CD4-positive, alpha-beta T cell treated with Interleukin-10 for 1 hour (primary cell): ENCODE measurements around the gene CHORDC1.
"Not testable (repeated sequence)": the region's sequence is repeated elsewhere in the genome, so short reads cannot be mapped to it uniquely, and the experiment has no call there.

ENCODE experiments used
- DNase-seq: peaks from one replicate; pipeline ENCODE4 v3.0.0-alpha.2; 2020

CHORDC1 gene

DNA sequence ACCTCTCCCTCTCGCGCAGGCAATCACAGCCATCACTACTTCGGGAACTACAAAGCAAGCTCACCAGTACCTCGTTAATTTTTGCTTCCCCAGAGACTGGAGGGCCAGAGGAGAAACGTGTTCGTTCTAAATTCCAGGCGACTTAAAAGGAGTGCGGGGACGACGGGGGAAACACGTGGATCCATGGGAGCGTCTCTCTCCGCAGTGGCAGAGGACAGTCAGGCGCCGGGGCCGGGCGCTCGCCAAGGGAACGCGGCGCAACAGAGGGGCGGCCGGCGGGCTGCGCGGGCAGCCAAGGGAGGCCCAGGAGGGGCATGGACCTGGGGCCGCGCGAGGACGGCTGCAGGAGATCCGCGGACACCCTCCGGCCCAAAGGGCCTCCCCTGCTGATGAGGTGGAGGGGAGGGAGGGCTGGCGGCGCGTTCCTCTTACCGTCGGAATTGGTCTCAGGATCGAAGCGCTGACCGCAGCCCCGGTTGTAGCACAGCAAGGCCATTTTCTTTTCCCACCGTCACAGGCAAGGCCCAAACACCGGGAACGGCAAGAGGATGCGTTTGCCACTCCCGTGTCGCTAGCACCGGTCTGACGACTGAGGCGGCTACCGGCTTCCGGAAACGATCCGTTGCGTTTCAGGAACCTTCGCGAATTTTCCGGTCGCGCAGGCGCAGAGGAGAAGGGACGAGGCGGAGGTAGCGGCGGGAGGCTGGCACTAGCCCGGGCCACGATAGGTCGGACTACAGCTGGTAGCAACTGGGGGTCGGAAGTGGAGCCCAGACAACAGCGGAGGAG is at the start of gene CHORDC1:
TSS of gene CHORDC1 (minus strand) at position 591 of the 789 bp plus-strand sequence. CDS start at position 496, 95 bp downstream.
- peak; percentile 95 for DNase-seq

DNA sequence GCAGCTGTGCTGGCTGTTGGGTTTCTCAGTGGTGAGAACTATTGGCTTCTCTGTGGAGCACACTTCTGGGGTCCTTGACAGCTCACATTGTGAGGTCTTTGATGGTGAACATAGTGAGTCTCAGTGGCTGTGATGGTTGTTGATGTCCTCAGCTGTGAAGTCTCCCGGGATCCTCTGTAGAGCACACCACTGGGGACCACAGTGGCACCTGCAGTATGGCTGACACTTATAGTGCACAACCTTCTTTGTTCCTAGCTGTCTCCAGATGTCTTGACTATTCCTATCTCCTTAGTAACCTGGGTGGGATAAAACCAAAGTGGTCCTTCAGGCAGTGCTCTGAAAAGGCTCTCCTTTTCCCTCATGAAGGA is 34.3 kb upstream of the CHORDC1 start:
- DNase-seq, result no peak

DNA sequence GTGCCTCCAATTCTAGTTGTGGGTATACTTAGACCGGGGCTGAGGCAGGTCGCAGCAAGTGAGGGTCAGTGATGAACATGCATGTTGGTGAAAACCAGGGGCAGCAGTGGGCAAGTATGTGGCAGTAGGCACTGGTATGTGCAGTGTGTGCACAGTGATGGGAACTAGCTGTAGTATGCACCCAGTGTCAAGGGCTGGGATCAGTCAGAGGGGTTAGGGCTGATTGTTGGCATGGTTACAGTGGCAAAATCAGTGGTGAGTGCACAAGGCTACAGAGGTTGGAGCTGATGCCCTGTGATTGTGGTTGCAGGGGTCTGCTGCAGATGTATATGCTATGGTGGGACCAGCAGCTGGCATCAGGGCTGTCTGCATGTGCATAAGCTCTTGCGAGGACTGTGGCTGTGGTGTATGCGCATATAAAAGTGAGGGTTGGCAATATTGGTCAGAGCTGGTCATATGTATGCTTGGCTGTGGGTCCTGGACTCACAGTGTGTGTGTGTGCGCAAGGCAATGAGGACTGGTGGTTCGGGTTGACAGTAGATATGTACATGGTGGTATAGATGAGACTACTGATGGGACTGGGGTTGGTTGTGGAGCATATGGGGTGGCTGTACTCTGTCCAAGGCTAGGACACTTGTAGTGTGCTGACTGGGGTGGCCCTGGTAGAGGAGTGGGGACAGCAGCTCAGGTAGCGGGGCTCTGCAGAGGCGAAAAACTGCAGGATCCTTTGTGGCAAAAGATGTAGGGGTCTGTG is 33.7 kb upstream of the CHORDC1 start:
- no peak for DNase-seq

DNA sequence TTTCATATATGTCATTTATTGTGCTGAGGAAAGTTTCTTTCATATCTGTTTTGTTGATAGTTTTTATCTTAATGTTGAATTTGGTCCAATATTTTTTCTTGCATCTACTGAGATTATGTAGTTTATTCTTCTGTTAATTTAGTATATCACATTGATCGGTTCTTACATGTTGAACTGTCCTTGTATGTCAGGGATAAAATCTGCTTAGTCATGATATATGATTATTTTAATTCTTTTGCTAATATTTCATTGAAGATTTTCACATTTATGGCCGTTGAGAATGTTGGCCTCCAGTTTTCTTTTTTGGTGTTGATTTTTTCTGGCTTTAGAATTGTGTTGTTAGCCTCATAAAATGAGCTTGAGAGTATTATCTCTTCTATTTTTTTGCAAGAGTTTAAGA is 31.2 kb upstream of the CHORDC1 start:
- no peak for DNase-seq

DNA sequence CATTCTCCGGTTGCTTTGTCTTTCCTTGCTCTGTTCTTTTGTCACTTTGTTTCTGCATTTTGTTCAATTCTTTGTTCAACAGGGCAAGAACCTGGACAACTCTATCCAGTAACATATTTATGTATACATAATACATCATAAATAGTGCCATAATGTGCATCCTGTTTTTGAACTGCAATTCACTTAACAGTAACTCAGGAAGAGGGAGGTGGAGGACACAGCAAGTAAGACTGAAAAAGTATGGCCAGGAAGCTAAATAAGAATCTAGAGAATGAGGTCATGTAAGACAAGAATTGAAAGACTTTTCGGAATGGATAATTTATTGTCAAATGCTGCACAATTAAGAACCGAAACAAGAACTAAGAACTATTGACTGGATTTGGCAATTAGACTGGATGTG is 29.2 kb upstream of the CHORDC1 start:
- DNase-seq, result no peak

DNA sequence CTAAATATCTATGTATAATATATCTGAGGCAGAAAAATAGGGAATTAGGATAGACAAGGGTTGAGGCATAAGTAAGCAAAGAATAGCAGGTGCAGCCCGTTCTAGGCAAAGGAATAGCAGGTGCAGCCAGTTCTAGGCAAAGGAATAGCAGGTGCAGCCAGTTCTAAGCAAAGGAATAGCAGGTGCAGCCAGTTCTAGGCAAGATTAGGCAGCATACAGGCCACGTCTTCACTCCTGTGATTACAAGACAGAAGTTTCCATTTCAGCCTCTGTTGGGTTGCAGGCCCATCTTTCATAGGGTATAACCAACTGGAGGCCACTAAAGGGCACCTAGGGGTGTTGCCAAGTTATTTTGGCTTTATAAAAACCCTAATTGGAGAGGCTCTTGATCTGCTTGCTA is 28.8 kb upstream of the CHORDC1 start:
- DNase-seq, result no peak

DNA sequence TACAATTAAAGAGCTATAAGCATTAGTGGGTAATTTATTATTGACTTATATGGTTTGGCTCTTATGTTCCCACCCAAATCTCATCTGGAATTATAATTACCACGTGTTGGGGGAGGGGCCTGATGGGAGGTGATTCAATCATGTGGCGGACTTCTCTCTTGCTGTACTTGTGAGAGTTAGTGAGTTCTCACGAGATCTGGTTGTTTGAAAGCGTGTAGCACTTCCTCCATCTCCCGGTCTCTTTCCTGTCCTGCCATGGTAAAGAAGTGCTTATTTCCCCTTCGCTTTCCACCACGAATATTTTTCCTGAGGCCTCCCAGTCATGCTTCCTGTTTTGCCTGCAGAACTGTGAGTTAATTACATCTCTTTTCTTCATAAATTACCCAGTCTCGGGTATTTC is 28.1 kb upstream of the CHORDC1 start:
- peak; percentile 16 for DNase-seq

DNA sequence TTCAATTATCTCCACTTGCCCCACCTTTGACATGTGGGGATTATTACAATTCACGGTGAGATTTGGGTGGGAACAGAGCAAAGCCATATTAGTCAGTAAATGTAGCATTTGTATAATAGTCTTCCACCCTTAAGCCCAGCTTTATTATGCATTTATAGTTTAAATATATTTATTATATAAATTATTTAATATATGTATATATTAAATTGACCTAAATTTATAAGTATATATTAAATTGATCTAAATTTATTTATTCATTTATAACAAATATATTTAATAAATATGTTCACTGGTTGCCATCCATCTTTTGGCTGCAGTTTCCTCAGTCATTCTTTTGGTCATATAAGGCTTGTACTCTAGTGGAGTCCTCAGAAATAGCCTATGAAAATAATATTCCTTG is 23.6 kb upstream of the CHORDC1 start:
- no peak for DNase-seq

DNA sequence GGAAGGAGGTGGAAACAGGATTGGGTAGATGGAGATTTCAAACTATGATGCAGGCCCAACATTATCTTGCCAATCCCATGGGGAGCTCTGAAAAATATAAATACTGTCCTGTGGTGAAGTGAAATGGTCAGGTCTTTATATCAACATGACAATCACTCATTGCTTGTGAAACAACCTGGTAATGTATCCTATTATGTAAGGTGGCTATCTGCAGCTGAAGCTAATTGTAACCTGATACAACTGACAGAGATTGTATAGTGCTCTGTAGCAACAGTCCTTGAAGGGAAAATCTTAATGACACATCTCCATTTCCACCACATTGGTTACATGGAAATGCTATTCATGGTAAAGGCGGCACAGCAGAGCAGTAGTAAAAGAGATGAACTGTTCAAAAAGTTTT is 20.7 kb upstream of the CHORDC1 start:
- no peak for DNase-seq

DNA sequence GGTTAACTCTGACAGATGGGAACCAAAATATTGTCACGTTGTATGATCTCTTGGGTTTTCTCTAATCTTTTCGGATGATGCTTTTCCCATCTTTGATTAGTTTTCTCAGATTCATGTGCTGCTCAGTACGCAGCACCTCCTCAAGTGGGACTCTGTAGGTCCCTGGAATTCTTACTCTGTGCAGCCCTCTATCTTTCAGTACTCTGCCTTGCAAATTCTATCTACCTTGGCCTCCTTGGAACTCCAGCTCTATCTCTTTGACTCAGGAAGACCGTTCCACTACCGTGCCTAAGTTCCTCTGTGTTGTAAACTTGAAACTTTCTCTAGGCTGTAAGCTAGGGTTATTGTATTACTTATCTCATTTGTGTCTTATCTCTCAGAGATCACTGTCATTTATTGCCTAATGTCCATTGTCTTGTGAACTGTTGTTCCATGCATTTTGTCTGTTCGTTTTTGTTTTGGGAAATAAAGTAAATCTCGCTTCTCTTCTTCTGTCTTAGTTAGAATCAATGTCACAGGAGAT is 20.1 kb upstream of the CHORDC1 start:
- no peak for DNase-seq

DNA sequence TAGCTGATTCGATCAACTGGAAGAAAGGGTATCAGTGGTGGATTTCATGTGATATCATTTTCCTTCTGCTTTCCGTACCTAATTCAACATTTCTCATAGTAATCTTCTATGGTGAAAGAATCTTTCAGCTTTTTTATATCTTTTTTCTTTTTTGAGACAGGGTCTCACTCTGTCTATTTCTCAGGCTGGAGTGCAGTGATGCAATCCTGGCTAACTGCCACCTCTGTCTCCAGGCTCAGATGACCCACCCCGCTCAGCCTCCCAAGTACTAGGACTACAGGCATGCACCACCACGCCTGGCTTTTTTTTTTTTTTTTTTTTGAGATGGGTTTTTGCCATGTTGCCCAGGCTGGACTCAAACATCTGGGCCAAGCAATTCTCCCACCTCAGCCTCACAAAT is 18.6 kb upstream of the CHORDC1 start:
- no peak for DNase-seq

DNA sequence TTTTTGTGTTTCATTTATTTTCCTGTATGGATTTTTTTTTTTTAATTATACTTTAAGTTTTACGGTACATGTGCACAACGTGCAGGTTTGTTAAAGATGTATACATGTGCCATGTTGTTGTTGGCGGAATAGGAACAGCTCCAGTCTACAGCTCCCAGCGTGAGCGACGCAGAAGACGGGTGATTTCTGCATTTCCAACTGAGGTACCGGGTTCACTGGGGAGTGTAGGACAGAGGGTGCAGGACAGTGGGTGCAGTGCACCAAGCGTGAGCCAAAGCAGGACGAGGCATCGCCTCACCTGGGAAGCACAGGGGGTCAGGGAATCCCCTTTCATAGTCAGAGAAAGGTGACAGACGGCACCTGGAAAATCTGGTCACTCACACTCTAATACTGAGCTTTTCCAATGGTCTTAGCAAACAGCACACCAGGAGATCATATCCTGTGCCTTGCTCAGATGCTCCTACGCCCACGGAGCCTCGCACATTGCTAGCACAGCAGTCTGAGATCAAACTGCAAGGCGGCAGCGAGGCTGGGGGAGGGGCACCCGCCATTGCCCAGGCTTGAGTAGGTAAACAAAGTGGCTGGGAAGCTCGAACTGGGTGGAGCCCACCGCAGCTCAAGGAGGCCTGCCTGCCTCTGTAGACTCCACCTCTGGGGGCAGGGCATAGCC is 17.3 kb upstream of the CHORDC1 start:
- not testable (repeated sequence) for DNase-seq

DNA sequence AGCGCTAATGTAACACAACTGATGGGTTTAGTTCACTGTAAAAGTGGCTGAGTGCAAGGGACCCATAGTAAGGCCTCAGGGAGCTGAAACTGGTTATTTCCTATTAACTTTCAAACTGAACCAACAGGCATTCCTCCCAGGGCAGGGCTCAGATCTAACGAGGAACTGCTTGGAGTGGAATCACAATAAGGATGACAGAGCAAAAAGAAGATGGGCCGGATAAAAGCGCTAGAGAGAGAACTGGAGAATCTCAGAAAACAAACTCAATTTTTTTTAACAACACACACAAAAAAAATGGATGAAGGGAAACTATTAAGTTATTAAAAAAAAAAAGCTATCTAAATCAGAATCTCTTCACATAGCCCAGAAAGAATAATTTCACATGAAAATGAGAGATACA is 14.2 kb upstream of the CHORDC1 start:
- no peak for DNase-seq

DNA sequence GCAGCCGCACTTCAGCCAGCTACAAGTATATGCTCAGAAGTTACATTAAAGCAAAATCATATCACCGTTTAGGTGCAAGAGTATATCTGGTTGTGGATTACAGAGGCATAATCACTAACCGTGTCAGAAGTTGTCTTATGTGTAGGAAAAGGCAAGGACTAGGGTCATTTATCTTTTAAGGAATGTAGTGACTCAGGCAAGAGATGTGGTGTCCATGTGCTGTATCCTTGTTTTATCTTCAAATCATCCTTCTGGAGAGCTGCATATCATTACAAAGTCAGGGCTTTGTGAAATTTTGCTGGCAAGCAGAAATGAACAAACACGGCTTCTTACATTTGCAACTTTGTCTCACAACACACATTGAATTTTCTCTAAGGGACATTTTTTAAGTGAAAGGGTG is 12.7 kb upstream of the CHORDC1 start:
- DNase-seq, result no peak

DNA sequence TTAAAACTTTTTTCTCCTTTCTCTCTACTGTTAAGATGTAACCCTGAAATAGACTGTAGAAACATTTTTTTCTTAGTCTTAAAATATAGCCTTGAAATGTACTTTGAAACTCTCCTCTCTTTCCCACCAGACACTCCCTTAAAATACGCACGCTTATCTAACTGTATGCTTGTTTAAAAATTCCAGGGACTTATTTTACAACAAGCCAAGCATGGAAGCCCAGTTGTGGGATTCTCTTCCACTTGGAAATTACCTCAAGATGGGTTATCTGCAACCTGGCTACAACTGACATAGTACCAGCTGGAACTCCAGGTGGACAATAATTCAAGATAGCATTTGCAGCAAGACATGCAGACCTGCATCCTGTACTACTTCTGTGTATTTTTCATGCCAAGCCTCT is 12.1 kb upstream of the CHORDC1 start:
- DNase-seq, result no peak

DNA sequence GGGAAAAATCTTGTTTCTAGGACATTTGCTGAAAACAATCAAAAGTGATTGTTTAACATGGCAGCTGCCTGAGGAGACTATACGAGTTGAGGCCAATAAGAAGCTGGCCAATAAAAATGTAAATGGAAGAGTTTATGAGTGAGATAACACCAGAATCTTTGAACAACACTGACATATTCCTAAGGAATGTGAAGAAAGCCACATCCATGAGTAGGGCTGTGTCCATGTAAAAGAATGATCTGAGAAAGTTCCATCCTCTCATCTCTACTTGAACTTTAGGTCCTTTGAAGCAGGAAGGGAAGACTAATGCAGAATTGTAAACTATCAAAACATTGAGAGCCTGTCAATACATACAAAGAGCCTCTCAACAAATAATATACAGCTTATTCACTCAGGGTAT is 6.9 kb upstream of the CHORDC1 start:
- DNase-seq, result no peak

DNA sequence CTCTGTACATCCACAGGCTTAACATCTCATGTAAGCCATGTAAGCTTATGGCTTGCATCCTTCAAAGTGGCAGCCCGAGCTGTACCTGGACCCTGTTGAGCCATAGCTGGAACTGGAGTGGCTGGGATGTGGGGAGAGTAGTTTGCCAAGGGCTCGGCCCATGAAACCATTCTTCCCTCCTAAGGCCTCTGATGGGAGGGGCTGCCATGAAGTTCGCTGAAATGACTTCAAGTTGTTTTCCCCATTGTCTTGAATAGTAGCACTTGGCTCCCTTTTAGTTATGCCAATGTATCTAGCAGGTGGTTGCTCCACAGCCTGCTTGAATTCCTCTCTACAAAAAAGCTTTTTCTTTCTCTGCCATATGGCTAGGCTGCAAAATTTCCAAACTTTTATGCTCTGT is 5.2 kb upstream of the CHORDC1 start:
- DNase-seq, result no peak

DNA sequence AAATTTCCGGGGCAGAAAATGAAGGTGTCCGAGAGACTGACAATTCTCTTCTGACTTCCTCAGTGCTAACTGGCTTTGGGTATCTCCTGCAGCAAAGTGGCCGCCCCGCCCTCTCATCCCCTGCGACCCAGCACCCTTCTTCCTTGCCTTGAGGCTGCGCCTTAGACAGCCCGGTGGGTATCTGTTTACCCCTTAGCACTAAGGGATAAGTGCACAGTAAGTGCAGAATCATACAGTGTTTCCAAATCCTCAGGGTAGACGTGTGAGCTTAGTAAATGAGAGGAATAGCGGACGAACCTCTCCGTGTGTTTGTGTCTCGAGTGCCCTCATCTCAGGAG is 368 bp upstream of the CHORDC1 start:
- DNase-seq, result no peak

DNA sequence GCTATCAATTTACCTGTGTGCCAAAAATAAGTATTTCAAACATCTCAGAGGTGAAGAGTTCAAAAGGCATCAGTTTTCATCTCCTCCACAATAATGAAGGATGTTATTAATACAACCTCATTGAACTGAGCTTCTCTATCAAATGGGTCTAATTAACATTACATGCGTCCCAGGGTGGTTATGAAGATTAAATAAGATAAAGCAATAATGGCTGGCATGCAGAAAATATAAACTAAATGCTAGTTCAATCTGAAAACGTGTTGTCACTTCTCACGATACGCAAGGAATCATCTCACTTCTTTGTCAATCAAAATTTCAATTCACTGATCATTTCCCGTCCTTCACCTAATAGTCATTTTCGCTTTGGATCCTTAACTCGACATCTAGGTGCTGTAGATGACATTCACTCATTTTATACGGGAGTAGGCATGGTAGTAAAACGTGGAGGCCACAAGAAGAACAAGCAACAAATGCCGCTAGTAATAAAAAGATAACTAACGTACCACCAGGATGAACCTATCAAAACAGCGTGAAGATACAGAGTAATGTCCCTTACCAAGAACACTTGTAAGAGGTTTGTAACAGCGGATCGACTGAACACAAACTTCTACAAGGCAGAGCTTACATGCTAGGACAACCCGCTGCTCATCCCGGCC is 918 bp downstream of the CHORDC1 start:
- DNase-seq, result no peak

DNA sequence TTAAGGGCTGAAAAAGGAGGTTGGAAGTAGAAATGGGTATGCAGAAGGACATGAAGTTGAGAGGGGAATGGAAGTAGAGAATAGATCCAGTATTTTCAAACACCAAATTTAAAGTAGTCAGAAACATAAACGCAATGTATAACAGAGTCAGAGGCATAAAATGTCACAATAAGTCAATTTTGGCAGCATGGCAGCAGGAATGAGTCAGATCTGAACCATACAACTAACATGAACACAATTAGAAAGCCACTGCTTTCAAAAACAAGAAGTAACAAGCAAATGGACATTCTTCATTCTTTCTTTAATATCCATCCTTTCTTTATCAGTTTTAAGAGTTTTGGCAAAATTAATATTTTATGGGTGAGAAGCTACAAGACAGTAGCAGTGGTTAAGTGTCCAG is 2.5 kb downstream of the CHORDC1 start:
- no peak for DNase-seq

DNA sequence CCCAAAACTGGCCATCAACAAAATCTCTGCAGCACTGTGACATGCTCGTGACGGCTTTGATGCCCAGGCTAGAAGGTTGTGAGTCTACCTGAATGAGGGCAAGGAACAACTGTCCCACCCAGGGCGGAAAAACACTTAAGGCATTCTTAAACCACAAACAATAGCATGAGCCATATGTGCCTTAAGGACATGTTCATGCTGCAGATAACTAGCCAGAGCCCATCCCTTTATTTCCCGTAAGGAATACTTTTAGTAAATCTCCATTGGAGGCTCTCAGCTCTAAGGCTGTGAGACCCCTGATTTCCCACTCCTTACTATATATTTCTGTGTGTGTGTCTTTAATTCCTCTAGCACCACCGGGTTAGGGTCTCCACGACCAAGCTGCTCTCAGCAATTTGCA is 3.4 kb downstream of the CHORDC1 start:
- no peak for DNase-seq

DNA sequence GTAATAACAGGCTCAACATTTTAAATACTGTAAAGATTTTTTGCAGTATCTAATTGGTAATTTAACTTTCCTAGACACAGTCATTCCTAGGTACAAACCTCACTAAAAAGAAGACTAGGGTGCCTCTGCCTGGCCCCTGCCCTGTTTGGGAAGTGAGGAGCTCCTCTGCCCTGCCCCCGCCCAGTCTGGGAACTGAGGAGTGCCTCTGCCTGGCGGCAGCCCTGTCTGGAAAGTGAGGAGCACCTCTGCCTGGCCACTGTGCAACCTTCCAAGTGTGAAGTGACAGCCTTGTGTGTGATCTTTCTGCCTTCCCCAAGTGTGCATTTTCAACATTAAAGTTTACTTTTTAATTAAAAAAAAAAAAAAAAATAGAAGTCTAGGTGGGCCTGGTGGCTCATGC is 4.2 kb downstream of the CHORDC1 start:
- no peak for DNase-seq

DNA sequence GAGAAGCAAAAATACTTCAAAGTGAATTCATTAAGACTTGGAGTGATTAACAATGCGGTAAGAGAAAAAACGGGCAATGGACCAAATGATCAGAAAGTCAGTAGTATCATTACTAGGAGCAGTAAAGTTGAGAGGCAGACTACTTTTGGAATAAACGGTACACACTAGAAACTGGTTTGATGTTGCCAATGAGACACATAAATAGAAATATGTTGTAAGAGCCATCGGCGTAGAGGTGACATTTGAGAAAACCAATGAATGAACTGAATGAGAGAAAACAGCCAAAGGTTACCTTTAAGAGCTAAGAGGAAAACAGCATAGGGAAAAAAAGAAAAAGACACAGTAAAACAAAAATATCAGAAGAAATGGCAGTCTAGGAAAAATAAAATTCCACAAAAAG is 6.2 kb downstream of the CHORDC1 start:
- DNase-seq, result no peak
